K562 (cell line): ENCODE data around the gene PEBP1. TPM values are rescaled to one million over a fixed set of nuclear protein-coding genes. Genes with fewer than 3 reads are reported as not detected.

Experiments
- ELF2 ChIP-seq: fragments of 250-450 bp; sonication (Bioruptor Pico); IDR thresholded peaks from 2 replicates; pipeline ENCODE4 v1.5.0; 2021; ENCODE audit warnings: mild to moderate bottlenecking
- IRF1 ChIP-seq: sonication (generic); formaldehyde crosslinking; IDR thresholded peaks from 2 replicates; pipeline ENCODE4 v1.8.0; 2022; ENCODE audit warnings: missing genetic modification reagents, mild to moderate bottlenecking, borderline replicate concordance
- SREBF2 ChIP-seq: sonication (generic); formaldehyde crosslinking; IDR thresholded peaks from 2 replicates; pipeline ENCODE4 v1.4.0; 2020; ENCODE audit warnings: mild to moderate bottlenecking, missing genetic modification reagents
- TCFL5 ChIP-seq: fragments of 250-450 bp; sonication (Bioruptor Pico); conservative IDR thresholded peaks from 2 replicates; pipeline ENCODE4 v1.6.1; 2021; ENCODE audit warnings: mild to moderate bottlenecking, moderate library complexity, matching md5 sums
- polyA plus RNA-seq, 8 experiments: library from polyadenylated mRNA; depleted of rRNA in 4 of 8; stranded (reverse) in 5 of 8; unstranded in 3 of 8; fragments of >200 nt; fragmentation: Nextera tagmentation in 2 of 8; fragmentation: Illumina TruSeq in 1 of 8; extraction: Ambion mirVana in 2 of 8; extraction: Trizol in 1 of 8; gene quantifications; 2 replicates each; pipeline versions ENCODE4 v1.2.1 to v1.2.3, GENCODE V29; 2011 to 2014; ENCODE audit warnings: inconsistent platforms in 1 of 8, missing spikeins in 1 of 8
- total RNA-seq, 7 experiments: library from RNA; depleted of rRNA in 6 of 7; stranded (reverse); fragments of >200 nt in 6 of 7; fragmentation: Illumina TruSeq in 2 of 7; extraction: Trizol in 2 of 7; gene quantifications; 2 replicates each; pipeline versions ENCODE4 v1.2.1 to v1.2.3, GENCODE V29; 2011 to 2021; ENCODE audit warnings: low replicate concordance in 1 of 7
- TF ChIP-seq, protein P1 (sequence below), 2 experiments: IDR thresholded peaks; 2 replicates each; pipeline ENCODE4 v1.6.1; 2011; ENCODE audit warnings: borderline replicate concordance in 1 of 2, control low read depth in 1 of 2, low read depth in 1 of 2, low read length in 1 of 2, mild to moderate bottlenecking in 1 of 2, mixed read lengths in 1 of 2, moderate library complexity in 1 of 2; ENCODE audit not compliant: insufficient read depth in 1 of 2, insufficient read length in 1 of 2, poor library complexity in 1 of 2, severe bottlenecking in 1 of 2; ENCODE audit errors: extremely low read depth in 1 of 2
- TF ChIP-seq, protein P2 (sequence below): fragments of 450-650 bp; IDR thresholded peaks from one replicate; pipeline ENCODE4 v1.6.1; 2018; ENCODE audit warnings: mild to moderate bottlenecking, moderate library complexity; ENCODE audit not compliant: partially characterized antibody
- TF ChIP-seq, protein P3 (sequence below): sonication (generic); formaldehyde crosslinking; IDR thresholded peaks from 2 replicates; pipeline ENCODE4 v1.8.0; 2022; ENCODE audit warnings: mild to moderate bottlenecking, missing genetic modification reagents
- TF ChIP-seq, protein P4 (sequence below): fragments of 450-650 bp; formaldehyde crosslinking; IDR thresholded peaks from 2 replicates; pipeline ENCODE4 v1.4.0; 2022; ENCODE audit warnings: missing genetic modification characterization

Gene PEBP1
- total and polyA plus RNA-seq, 9 of the 15 experiments (the other 6 are each of a cell fraction or from before 2014, with no cell fraction given), result 77.3 to 207 (median 153) TPM

- TF ChIP-seq, protein P1, sequence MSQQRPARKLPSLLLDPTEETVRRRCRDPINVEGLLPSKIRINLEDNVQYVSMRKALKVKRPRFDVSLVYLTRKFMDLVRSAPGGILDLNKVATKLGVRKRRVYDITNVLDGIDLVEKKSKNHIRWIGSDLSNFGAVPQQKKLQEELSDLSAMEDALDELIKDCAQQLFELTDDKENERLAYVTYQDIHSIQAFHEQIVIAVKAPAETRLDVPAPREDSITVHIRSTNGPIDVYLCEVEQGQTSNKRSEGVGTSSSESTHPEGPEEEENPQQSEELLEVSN (IDR thresholded peaks at IDR 0.05; ENCODE audit: borderline replicate concordance in 1 of 2, extremely low read depth in 1 of 2, insufficient read depth in 1 of 2, insufficient read length in 1 of 2, low read depth in 1 of 2, low read length in 1 of 2, poor library complexity in 1 of 2, severe bottlenecking in 1 of 2), result no peak
- TF ChIP-seq, protein P2, sequence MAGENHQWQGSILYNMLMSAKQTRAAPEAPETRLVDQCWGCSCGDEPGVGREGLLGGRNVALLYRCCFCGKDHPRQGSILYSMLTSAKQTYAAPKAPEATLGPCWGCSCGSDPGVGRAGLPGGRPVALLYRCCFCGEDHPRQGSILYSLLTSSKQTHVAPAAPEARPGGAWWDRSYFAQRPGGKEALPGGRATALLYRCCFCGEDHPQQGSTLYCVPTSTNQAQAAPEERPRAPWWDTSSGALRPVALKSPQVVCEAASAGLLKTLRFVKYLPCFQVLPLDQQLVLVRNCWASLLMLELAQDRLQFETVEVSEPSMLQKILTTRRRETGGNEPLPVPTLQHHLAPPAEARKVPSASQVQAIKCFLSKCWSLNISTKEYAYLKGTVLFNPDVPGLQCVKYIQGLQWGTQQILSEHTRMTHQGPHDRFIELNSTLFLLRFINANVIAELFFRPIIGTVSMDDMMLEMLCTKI, result no peak
- TF ChIP-seq, protein P3, sequence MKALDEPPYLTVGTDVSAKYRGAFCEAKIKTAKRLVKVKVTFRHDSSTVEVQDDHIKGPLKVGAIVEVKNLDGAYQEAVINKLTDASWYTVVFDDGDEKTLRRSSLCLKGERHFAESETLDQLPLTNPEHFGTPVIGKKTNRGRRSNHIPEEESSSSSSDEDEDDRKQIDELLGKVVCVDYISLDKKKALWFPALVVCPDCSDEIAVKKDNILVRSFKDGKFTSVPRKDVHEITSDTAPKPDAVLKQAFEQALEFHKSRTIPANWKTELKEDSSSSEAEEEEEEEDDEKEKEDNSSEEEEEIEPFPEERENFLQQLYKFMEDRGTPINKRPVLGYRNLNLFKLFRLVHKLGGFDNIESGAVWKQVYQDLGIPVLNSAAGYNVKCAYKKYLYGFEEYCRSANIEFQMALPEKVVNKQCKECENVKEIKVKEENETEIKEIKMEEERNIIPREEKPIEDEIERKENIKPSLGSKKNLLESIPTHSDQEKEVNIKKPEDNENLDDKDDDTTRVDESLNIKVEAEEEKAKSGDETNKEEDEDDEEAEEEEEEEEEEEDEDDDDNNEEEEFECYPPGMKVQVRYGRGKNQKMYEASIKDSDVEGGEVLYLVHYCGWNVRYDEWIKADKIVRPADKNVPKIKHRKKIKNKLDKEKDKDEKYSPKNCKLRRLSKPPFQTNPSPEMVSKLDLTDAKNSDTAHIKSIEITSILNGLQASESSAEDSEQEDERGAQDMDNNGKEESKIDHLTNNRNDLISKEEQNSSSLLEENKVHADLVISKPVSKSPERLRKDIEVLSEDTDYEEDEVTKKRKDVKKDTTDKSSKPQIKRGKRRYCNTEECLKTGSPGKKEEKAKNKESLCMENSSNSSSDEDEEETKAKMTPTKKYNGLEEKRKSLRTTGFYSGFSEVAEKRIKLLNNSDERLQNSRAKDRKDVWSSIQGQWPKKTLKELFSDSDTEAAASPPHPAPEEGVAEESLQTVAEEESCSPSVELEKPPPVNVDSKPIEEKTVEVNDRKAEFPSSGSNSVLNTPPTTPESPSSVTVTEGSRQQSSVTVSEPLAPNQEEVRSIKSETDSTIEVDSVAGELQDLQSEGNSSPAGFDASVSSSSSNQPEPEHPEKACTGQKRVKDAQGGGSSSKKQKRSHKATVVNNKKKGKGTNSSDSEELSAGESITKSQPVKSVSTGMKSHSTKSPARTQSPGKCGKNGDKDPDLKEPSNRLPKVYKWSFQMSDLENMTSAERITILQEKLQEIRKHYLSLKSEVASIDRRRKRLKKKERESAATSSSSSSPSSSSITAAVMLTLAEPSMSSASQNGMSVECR, result no peak
- no peak for TF ChIP-seq TCFL5 (CRISPR knock-in tag)
- no peak for TF ChIP-seq IRF1 (CRISPR knock-in tag)
- TF ChIP-seq, protein P4, sequence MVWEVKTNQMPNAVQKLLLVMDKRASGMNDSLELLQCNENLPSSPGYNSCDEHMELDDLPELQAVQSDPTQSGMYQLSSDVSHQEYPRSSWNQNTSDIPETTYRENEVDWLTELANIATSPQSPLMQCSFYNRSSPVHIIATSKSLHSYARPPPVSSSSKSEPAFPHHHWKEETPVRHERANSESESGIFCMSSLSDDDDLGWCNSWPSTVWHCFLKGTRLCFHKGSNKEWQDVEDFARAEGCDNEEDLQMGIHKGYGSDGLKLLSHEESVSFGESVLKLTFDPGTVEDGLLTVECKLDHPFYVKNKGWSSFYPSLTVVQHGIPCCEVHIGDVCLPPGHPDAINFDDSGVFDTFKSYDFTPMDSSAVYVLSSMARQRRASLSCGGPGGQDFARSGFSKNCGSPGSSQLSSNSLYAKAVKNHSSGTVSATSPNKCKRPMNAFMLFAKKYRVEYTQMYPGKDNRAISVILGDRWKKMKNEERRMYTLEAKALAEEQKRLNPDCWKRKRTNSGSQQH (CRISPR knock-in tag), result no peak
- TF ChIP-seq SREBF2, result no peak
- no peak for TF ChIP-seq ELF2 (CRISPR knock-in tag)
These were observed 24.6 kb downstream of the PEBP1 start (continued) for GRCh38 chr12:118160536-118160935.
